NCI-H2227 treated with DMSO at 0.1 percent for 48 hours (cell line): ENCODE measurements around the gene TRPM2.
"Not testable (repeated sequence)": the region's sequence is repeated elsewhere in the genome, so short reads cannot be mapped to it uniquely, and the experiment has no call there.

Experiments
- DNase-seq: peaks from one replicate; lab custom pipeline; 2025; lab: John Stamatoyannopoulos, UW

TRPM2 gene

GRCh38 chr21:44354775-44355771 is 1.7 kb downstream of the TRPM2 start:
- no peak for DNase-seq

- no peak for DNase-seq
Measured at GRCh38 chr21:44356160-44356559, 2.7 kb downstream of the TRPM2 start.

GRCh38 chr21:44356636-44357035 is 3.2 kb downstream of the TRPM2 start:
- DNase-seq: no peak

GRCh38 chr21:44357064-44357837 is 3.8 kb downstream of the TRPM2 start:
- DNase-seq: no peak

- no peak for DNase-seq
Measured at GRCh38 chr21:44359396-44359795, 6.0 kb downstream of the TRPM2 start.

DNA sequence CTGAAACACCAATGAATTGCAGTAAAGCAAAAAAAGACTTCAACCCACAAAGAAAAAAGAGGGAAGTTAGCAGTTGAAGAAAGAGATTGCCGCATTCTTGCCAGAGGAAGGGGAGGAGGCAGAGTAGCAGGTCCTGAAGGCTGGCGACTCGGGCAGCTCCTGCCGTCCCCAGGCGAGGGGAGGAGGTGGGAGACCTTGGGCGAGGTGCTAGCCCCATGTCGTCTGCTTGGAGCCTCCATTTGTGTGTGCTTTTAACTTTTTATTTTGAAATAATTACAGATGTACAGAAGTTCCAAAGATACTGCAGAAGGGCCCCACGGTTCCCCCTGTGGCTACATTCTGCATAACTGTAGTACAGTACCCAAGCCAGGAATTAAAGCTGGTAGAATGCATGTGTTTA is 6.7 kb downstream of the TRPM2 start:
- no peak for DNase-seq

DNA sequence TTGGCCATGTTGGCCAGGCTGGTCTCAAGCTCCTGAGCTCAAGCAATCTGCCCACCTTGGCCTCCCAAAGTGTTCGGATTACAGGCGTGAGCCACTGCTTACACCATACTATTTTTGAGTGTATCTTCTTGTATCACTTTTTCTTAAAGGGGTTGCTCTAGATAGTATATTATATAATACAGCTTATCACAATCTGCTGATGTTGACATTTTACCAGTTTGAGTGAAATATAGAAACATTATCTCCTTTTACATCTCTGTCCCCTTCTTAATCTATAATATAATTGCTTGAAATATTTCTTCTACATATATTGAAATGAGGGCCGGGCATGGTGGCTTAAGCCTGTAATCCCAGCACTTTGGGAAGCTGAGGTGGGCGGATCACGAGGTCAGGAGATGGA is 8.5 kb downstream of the TRPM2 start:
- DNase-seq: not testable (repeated sequence)

GRCh38 chr21:44363278-44363677 is 9.9 kb downstream of the TRPM2 start:
- no peak for DNase-seq

- no peak for DNase-seq
Measured at GRCh38 chr21:44364151-44365053, 11.0 kb downstream of the TRPM2 start.

DNA sequence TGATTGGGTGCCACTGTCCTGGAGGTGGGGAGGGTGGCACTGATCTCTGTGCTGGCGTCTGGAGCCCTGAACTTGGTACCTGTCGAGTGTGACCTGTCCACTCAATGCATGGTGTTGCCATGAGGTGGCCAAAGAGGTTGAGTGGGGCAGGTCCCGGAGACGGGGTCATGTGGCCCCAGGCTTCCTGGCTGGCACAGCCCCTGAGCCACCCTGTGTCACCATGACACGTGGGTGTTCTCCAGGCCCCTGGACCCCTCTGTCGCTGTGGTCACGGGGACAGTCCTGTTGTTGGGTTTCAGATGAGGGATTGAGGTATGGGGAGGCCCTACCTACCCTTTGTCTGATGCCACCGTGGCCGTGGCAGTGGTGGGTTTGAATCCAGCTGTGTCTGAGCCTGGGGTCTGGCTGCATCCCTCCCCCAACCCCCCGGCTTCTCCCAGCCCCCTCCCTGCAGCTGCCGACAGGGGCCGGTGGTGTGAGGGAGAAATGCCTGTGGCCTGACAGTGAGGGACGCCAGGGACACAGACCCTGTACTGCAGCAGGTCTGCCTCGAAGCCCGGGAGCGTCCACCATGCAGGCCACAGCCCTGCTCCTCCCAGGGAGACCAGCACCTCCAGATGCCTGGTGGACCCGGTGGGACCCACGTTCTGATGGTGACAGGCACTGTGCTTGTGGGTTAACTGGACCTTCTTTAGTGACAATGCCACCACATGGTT is 12.0 kb downstream of the TRPM2 start:
- DNase-seq: no peak

GRCh38 chr21:44365967-44366585 is 12.7 kb downstream of the TRPM2 start:
- DNase-seq: no peak

DNA sequence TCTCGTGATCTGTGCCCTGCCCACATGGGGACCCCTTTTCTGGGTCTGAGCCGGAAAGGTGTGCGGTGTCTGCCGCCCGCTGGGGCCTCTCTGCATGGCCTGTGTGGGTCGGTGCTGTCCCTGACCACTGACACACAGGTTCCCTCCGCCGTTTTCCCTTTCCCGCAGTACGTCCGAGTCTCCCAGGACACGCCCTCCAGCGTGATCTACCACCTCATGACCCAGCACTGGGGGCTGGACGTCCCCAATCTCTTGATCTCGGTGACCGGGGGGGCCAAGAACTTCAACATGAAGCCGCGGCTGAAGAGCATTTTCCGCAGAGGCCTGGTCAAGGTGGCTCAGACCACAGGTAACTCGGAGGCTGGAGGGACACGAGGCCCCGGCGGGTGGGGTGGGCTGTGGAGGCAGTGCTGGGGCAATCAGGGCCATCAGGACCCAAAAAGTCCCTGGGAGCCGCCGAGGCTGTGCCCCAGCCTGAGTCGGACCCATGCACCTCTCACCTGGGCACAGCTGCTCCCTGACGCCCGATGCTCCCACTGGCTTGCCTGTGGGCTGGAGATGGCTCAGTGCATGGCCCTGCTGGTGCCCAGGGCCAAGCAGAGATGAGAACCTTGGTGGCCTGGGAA is 13.3 kb downstream of the TRPM2 start:
- no peak for DNase-seq

DNA sequence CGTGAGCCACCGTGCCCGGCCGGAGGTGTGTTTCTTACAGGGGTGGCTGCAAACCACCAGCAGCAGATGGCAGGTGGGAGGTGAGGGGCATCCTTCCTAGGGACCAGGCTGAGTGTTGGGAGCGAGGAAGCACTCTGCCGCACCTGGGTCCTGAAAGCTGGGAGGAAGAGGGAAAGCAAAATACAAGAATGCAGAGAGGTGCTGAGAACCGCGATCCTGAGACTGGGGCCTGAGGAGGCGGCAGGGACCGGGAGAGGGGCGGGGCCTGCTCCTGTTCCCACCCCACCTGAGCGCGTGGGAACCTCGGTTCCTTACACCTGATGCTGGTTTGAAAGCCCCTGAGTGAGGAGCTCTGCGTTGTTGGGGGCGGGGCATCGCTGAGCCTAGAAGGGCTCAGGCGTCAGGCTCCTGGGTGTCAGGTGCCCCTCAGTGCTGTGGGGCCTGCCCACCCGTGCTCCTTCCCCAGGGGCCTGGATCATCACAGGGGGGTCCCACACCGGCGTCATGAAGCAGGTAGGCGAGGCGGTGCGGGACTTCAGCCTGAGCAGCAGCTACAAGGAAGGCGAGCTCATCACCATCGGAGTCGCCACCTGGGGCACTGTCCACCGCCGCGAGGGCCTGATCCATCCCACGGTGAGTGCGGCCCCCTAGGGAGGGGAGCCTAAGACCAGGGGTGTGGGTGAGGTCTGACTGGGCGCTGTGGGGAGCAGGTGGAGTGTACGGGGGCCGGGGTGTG is 15.5 kb downstream of the TRPM2 start:
- DNase-seq: no peak

- DNase-seq: peak; percentile 10
Measured at GRCh38 chr21:44370027-44370735, 16.8 kb downstream of the TRPM2 start.

GRCh38 chr21:44370786-44371410 is 17.5 kb downstream of the TRPM2 start:
- no peak for DNase-seq

DNA sequence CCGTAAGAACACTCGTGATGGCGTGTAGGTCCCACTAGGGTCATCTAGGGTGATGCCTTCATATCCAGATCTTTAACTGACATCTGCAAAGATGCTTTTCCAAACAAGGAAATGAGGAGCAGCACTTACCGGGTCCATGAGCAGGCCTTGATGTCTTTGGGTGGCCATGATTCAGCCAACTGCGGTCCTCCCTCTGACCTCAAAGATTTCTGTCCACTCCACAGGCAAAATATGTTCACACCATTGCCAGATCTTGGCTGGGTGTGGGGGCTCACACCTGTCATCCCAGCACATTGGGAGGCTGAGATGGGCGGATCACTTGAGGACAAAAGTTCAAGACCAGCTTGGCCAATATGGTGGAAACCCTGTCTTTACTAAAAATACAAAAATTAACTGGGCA is 18.2 kb downstream of the TRPM2 start:
- no peak for DNase-seq

GRCh38 chr21:44372616-44373015 is 19.2 kb downstream of the TRPM2 start:
- no peak for DNase-seq

DNA sequence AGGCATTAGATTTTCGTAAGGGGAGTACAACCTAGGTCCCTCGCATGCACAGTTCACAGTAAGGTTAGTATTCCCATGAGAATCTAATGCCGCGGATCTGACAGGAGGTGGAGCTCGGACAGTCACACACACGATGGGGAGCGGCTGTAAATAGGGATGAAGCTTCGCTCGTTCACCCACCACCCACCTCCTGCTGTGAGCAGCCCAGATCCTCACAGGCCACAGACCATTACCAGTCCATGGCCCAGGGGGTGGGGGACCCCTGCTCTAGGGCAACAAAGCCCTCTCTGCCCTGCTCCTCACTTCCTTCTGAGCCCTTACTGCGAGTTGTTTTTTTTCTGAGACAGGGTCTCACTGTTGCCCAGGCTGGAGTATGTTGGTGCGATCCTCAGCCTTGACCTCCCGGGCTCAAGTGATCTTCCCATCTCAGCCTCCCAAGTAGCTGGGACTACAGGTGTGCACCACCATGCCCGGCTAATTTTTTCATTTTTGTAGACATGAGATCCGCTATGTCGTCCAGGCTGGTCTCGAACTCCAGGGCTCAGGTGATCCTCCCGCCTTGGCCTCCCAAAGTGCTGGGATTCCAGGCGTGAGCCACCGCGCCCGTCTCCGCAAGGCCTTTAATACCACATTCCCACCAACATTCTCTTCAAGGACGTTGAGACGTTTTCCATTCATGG is 21.3 kb downstream of the TRPM2 start:
- DNase-seq: no peak
